DMS153 (cell line): ENCODE measurements around the gene ANXA2.
"Not testable (repeated sequence)": the region's sequence is repeated elsewhere in the genome, so short reads cannot be mapped to it uniquely, and the experiment has no call there.

Experiments used
- DNase-seq: peaks from one replicate; lab custom pipeline; 2025; lab: John Stamatoyannopoulos, UW

The ANXA2 gene

GRCh38 chr15:60397772-60398445 lies at the start of gene ANXA2:
Gene ANXA2 (minus strand): TSS chr15:60397986. CDS start chr15:60386075, 11,911 bp downstream.
- DNase-seq = no peak

GRCh38 chr15:60444289-60444912 lies 46.6 kb upstream of the ANXA2 start:
- no peak for DNase-seq

- DNase-seq = no peak
These were observed 45.0 kb upstream of the ANXA2 start for GRCh38 chr15:60442763-60443162.

GRCh38 chr15:60442031-60442650 lies 44.4 kb upstream of the ANXA2 start:
- DNase-seq = no peak

GRCh38 chr15:60441331-60441730 lies 43.5 kb upstream of the ANXA2 start:
- no peak for DNase-seq

- DNase-seq = no peak
These were observed 40.9 kb upstream of the ANXA2 start for GRCh38 chr15:60438646-60439045.

GRCh38 chr15:60428935-60429334 lies 31.1 kb upstream of the ANXA2 start:
- DNase-seq = no peak

- no peak for DNase-seq
These were observed 29.2 kb upstream of the ANXA2 start for GRCh38 chr15:60426870-60427508.

GRCh38 chr15:60425461-60425860 lies 27.7 kb upstream of the ANXA2 start:
- DNase-seq = no peak

- no peak for DNase-seq
These were observed 26.2 kb upstream of the ANXA2 start for GRCh38 chr15:60424006-60424405.

- no peak for DNase-seq
These were observed 25.8 kb upstream of the ANXA2 start for GRCh38 chr15:60423537-60423936.

GRCh38 chr15:60421544-60421943 lies 23.8 kb upstream of the ANXA2 start:
- no peak for DNase-seq

GRCh38 chr15:60420203-60420716 lies 22.5 kb upstream of the ANXA2 start:
- no peak for DNase-seq

GRCh38 chr15:60419753-60420152 lies 22.0 kb upstream of the ANXA2 start:
- DNase-seq = no peak

- DNase-seq = no peak
These were observed 20.3 kb upstream of the ANXA2 start for GRCh38 chr15:60418096-60418495.

GRCh38 chr15:60417112-60417511 lies 19.3 kb upstream of the ANXA2 start:
- DNase-seq = no peak

GRCh38 chr15:60416484-60416883 lies 18.7 kb upstream of the ANXA2 start:
- no peak for DNase-seq

GRCh38 chr15:60414016-60414682 lies 16.4 kb upstream of the ANXA2 start:
- no peak for DNase-seq

- no peak for DNase-seq
These were observed 15.5 kb upstream of the ANXA2 start for GRCh38 chr15:60413231-60413824.

- DNase-seq = not testable (repeated sequence)
These were observed 15.0 kb upstream of the ANXA2 start for GRCh38 chr15:60412807-60413206.

GRCh38 chr15:60411774-60412425 lies 14.1 kb upstream of the ANXA2 start:
- no peak for DNase-seq
